ENCODE measurements around the gene KPNA2.

DNA sequence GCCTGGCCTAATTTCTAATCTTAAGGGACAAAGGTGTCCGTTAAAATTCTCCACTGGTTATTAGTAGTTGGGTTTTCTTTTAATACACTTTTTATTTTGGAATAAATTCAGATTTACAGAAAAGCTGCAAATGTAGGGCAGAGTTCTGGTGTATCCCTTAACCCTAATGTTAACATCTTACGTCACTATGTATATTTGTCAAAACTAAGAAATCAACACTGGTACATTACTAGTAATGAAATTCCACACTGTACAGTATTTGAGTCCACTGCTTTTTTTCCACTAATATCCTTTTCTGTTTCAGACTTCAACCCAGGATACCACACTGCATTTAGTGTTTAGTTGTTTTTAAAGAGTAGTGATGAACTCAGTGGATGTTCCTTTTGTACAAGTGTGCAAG lies 18.7 kb upstream of the KPNA2 start:
- TF ChIP-seq CTCF (IDR thresholded peaks at IDR 0.05) (no peak), POLR2A (IDR thresholded peaks at IDR 0.05) (no peak)

Data from adrenal gland (tissue), 5 donors.